Neural progenitor cell (in vitro differentiated cells): ENCODE results near the gene ZNF32. TPM values are rescaled to one million over a fixed set of nuclear protein-coding genes. Genes with fewer than 3 reads are reported as not detected.

Source experiments
- DNase-seq: peaks from one replicate; pipeline ENCODE4 v3.0.0-alpha.2; 2016; ENCODE audit warnings: low spot score
- H2AFZ ChIP-seq: fragments of 200-600 bp; sonication (generic); replicated peaks from 2 replicates; pipeline ENCODE4 v1.6.1; 2016; ENCODE audit warnings: antibody characterized with exemption
- H3F3A ChIP-seq: fragments of 200-600 bp; sonication (generic); 2 replicates; pipeline ENCODE4 v1.6.1; 2016; ENCODE audit warnings: antibody characterized with exemption, low read depth
- H3K27ac ChIP-seq: fragments of 200-600 bp; sonication (generic); 2 replicates; pipeline ENCODE4 v1.5.1; 2016; ENCODE audit warnings: mild to moderate bottlenecking
- H3K27me3 ChIP-seq: fragments of 200-600 bp; sonication (generic); 2 replicates; pipeline ENCODE4 v1.6.1; 2016; ENCODE audit warnings: mild to moderate bottlenecking, moderate library complexity
- H3K36me3 ChIP-seq: fragments of 200-600 bp; sonication (generic); 2 replicates; pipeline ENCODE4 v1.5.1; 2016
- H3K4me1 ChIP-seq: fragments of 200-600 bp; sonication (generic); 2 replicates; pipeline ENCODE4 v1.6.1; 2016; ENCODE audit warnings: mixed run types
- H3K4me2 ChIP-seq: fragments of 200-600 bp; sonication (generic); 2 replicates; pipeline ENCODE4 v1.6.1; 2016
- H3K4me3 ChIP-seq: fragments of 200-600 bp; sonication (generic); 2 replicates; pipeline ENCODE4 v1.5.1; 2016
- H3K79me2 ChIP-seq: fragments of 200-600 bp; sonication (generic); 2 replicates; pipeline ENCODE4 v1.6.1; 2016; ENCODE audit warnings: low read depth
- H3K9ac ChIP-seq: fragments of 200-600 bp; sonication (generic); 2 replicates; pipeline ENCODE4 v1.6.1; 2016
- H3K9me3 ChIP-seq: fragments of 200-600 bp; sonication (generic); 2 replicates; pipeline ENCODE4 v1.5.1; 2016; ENCODE audit warnings: low read depth
- H4K20me1 ChIP-seq: fragments of 200-600 bp; sonication (generic); 2 replicates; pipeline ENCODE4 v1.6.1; 2016; ENCODE audit warnings: low read depth
- H3K27ac Mint-ChIP-seq: 3 replicates; pipeline ENCODE4 v1.8.0; 2021; ENCODE audit warnings: mixed read lengths
- H3K27me3 Mint-ChIP-seq: 2 replicates; pipeline ENCODE4 v1.8.0; 2022; ENCODE audit warnings: low read depth, mild to moderate bottlenecking, inconsistent platforms, moderate library complexity, mixed read lengths; ENCODE audit not compliant: insufficient read depth
- H3K36me3 Mint-ChIP-seq: 3 replicates; pipeline ENCODE4 v1.8.0; 2021; ENCODE audit warnings: mixed read lengths
- H3K4me1 Mint-ChIP-seq: 3 replicates; pipeline ENCODE4 v1.8.0; 2021; ENCODE audit warnings: mixed read lengths
- H3K4me3 Mint-ChIP-seq: 3 replicates; pipeline ENCODE4 v1.8.0; 2021; ENCODE audit warnings: mild to moderate bottlenecking, moderate library complexity, mixed read lengths
- H3K9me3 Mint-ChIP-seq: 3 replicates; pipeline ENCODE4 v1.8.0; 2020; ENCODE audit warnings: mixed read lengths
- CTCF ChIP-seq: fragments of 200-600 bp; sonication (generic); IDR thresholded peaks from 2 replicates; pipeline ENCODE4 v1.5.1; 2017; ENCODE audit warnings: antibody characterized with exemption, mild to moderate bottlenecking
- EZH2 ChIP-seq: fragments of 200-600 bp; sonication (generic); IDR thresholded peaks from 2 replicates; pipeline ENCODE4 v1.6.1; 2017; ENCODE audit warnings: antibody characterized with exemption, mild to moderate bottlenecking, moderate library complexity
- EZH2phosphoT487 ChIP-seq: fragments of 200-600 bp; sonication (generic); IDR thresholded peaks from 2 replicates; pipeline ENCODE4 v1.6.1; 2017; ENCODE audit warnings: antibody characterized with exemption
- total RNA-seq: library from RNA; depleted of rRNA; stranded (reverse); fragments of >200 nt; gene quantifications from 2 replicates; pipeline ENCODE4 v1.2.3, GENCODE V29; 2015; ENCODE audit warnings: low replicate concordance

Gene ZNF32
- total RNA-seq, 1 donor from 2014 or later: 50.7 TPM

GRCh38 chr10:43619368-43619767 is 29.3 kb downstream of the ZNF32 start:
- H3K9me3 Mint-ChIP-seq: peaks cover 50% of the 10 kb centered on the region
- H3F3A ChIP-seq: no peaks in the 10 kb centered on the region
- peaks cover 27% of the 10 kb centered on the region for H3K36me3 ChIP-seq
- no peak overlapping the region for H2AFZ ChIP-seq
- TF ChIP-seq CTCF (no peak), EZH2phosphoT487 (no peak), EZH2 (no peak)
- no peaks in the 10 kb centered on the region for H3K79me2 ChIP-seq
- no peaks in the 10 kb centered on the region for H3K4me1 ChIP-seq
- no peaks in the 10 kb centered on the region for H3K27me3 Mint-ChIP-seq
- no peaks in the 10 kb centered on the region for H3K27me3 ChIP-seq
- H3K27ac Mint-ChIP-seq: no peak overlapping the region
- H3K9me3 ChIP-seq: peaks cover 38% of the 10 kb centered on the region
- H3K4me2 ChIP-seq: no peak overlapping the region
- no peak overlapping the region for H3K4me3 ChIP-seq
- no peak for DNase-seq
- no peak overlapping the region for H3K4me3 Mint-ChIP-seq
- no peaks in the 10 kb centered on the region for H3K4me1 Mint-ChIP-seq
- no peak overlapping the region for H3K9ac ChIP-seq
- H3K27ac ChIP-seq: no peak overlapping the region
- peaks cover 27% of the 10 kb centered on the region for H3K36me3 Mint-ChIP-seq
- no peaks in the 10 kb centered on the region for H4K20me1 ChIP-seq

- Histone ChIP-seq H3K4me3 (no peak overlapping the region), H2AFZ (no peak overlapping the region), H3F3A (no peaks in the 10 kb centered on the region), H3K27ac (no peak overlapping the region), H3K79me2 (no peaks in the 10 kb centered on the region), H3K4me1 (no peaks in the 10 kb centered on the region), H3K36me3 (peaks cover 31% of the 10 kb centered on the region), H3K27me3 (no peaks in the 10 kb centered on the region), H3K4me2 (no peak overlapping the region), H4K20me1 (no peaks in the 10 kb centered on the region), H3K9me3 (peaks cover 30% of the 10 kb centered on the region), H3K9ac (no peak overlapping the region)
- H3K27ac Mint-ChIP-seq: no peak overlapping the region
- no peaks in the 10 kb centered on the region for H3K27me3 Mint-ChIP-seq
- no peak for DNase-seq
- no peaks in the 10 kb centered on the region for H3K4me1 Mint-ChIP-seq
- no peak overlapping the region for H3K4me3 Mint-ChIP-seq
- TF ChIP-seq EZH2 (no peak), CTCF (no peak), EZH2phosphoT487 (no peak)
- H3K9me3 Mint-ChIP-seq: peaks cover 52% of the 10 kb centered on the region
- peaks cover 40% of the 10 kb centered on the region for H3K36me3 Mint-ChIP-seq
These were observed 31.8 kb downstream of the ZNF32 start for GRCh38 chr10:43616697-43617370.

GRCh38 chr10:43610636-43611035 is 38.0 kb downstream of the ZNF32 start:
- Mint-ChIP-seq H3K27me3 (no peaks in the 10 kb centered on the region), H3K4me1 (peaks cover 10% of the 10 kb centered on the region), H3K9me3 (peaks cover 16% of the 10 kb centered on the region), H3K27ac (no peak overlapping the region), H3K4me3 (no peak overlapping the region), H3K36me3 (peaks cover 40% of the 10 kb centered on the region)
- TF ChIP-seq EZH2 (no peak), CTCF (no peak), EZH2phosphoT487 (no peak)
- Histone ChIP-seq H3K4me1 (peaks cover 8% of the 10 kb centered on the region), H3K36me3 (peaks cover 14% of the 10 kb centered on the region), H3K9me3 (peaks cover 6% of the 10 kb centered on the region), H3F3A (no peaks in the 10 kb centered on the region), H3K27ac (no peak overlapping the region), H3K4me2 (no peak overlapping the region), H4K20me1 (no peaks in the 10 kb centered on the region), H3K4me3 (no peak overlapping the region), H3K27me3 (no peaks in the 10 kb centered on the region), H3K79me2 (no peaks in the 10 kb centered on the region), H3K9ac (no peak overlapping the region), H2AFZ (no peak overlapping the region)
- no peak for DNase-seq
